Measurements from ENCODE around the gene MCC.
"Not testable (repeated sequence)": the region's sequence is repeated elsewhere in the genome, so short reads cannot be mapped to it uniquely, and the experiment has no call there.

Gene MCC

GRCh38 chr5:113427871-113428574, 60.2 kb downstream of the MCC start:
- no peak for TF ChIP-seq POLR2A (IDR thresholded peaks at IDR 0.05; ENCODE audit: low read depth, low read length)
- DNase-seq (ENCODE audit: insufficient read length, low spot score) (no peak), FAIRE-seq (no peak)

DNA sequence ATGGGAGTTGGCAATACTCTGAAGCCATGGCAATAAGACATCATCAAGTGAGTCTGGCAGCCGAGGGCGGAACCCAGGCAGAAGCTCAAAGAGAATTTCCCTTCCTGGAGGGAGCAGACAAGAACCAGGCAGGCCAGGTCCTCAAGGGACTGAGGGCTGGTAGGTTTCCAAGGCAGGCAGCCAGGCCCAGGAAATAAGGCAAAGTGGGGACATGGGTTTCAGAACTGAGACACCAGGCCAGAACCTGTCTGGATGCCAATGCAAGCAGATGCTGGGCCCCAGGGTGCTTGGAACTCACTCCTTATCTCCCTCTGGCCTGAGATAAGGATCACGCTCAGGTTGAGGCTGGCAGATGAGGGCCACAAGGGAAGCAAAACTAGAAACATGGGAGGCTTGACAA, 62.3 kb downstream of the MCC start:
- FAIRE-seq (no peak), DNase-seq (ENCODE audit: insufficient read length, low spot score) (no peak)
- TF ChIP-seq POLR2A (IDR thresholded peaks at IDR 0.05; ENCODE audit: low read depth, low read length) = no peak

GRCh38 chr5:113421693-113422092, 66.6 kb downstream of the MCC start:
- no peak for DNase-seq (ENCODE audit: insufficient read length, low spot score)
- FAIRE-seq = no peak
- TF ChIP-seq POLR2A (IDR thresholded peaks at IDR 0.05; ENCODE audit: low read depth, low read length) = no peak

DNA sequence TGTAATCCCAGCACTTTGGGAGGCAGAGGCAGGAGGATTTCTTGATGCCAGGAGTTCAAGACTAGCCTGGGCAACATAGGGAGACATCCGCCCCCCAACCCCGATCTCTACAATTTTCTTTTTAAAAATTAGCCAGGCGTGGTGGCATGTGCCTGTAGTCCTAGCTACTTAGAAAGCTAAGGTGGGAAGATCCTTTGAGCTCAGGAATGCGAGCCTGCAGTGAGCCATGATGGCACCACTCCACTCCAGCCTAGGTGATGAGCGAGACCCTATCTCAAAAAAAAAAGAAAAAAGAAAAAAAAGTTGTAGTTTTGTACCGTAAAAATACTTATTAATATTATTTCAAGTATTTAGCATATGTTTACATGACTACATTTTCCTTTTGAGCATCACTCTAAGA, 82.7 kb downstream of the MCC start:
- no peak for TF ChIP-seq POLR2A (IDR thresholded peaks at IDR 0.05; ENCODE audit: low read depth, low read length)
- DNase-seq (ENCODE audit: insufficient read length, low spot score) = no peak
- FAIRE-seq = no peak

DNA sequence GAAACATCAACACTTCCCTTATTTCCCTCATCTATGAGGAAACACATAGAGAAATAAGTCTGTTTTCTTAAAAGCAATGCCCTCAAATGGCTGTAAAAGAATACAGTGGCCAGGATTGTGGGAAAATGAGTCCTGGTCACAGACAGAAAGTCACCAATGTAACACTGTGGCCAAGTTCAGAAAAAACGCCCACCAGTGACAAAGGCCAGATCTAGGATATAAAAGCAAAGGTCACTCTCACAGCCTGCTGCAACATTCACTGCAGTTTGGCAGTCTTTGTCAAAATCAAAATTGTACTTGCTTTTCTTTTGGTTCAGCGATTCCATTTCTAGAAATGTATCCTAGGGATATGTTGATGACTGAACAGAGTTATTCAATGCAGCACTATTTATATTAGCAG, 84.0 kb downstream of the MCC start:
- no peak for TF ChIP-seq POLR2A (IDR thresholded peaks at IDR 0.05; ENCODE audit: low read depth, low read length)
- DNase-seq (ENCODE audit: insufficient read length, low spot score) = no peak
- no peak for FAIRE-seq

GRCh38 chr5:113397986-113398385, 90.3 kb downstream of the MCC start:
- not testable (repeated sequence) for FAIRE-seq; DNase-seq (ENCODE audit: insufficient read length, low spot score)

GRCh38 chr5:113397046-113397445, 91.2 kb downstream of the MCC start:
- FAIRE-seq = no peak
- TF ChIP-seq POLR2A (IDR thresholded peaks at IDR 0.05; ENCODE audit: low read depth, low read length) = no peak
- DNase-seq (ENCODE audit: insufficient read length, low spot score) = no peak

DNA sequence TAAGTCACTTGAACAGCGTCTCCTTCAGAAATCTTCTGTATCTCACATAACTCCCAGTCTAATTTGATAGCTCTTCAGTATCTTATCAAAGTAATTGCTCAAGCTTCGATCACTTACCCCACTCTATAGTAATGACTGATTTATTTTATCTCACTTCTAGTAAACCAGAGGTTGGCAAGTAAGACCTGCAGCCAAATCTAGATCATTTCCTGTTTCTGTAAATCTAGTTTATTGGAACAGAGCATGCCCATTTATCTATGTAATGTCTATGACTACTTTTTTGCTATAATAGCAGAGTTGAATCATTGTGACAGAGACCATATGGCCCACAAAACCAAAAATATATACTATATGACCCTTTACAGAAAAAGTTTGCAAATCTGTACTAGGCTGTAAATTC, 93.6 kb downstream of the MCC start:
- FAIRE-seq = no peak
- no peak for DNase-seq (ENCODE audit: insufficient read length, low spot score)
- TF ChIP-seq POLR2A (IDR thresholded peaks at IDR 0.05; ENCODE audit: low read depth, low read length) = no peak

DNA sequence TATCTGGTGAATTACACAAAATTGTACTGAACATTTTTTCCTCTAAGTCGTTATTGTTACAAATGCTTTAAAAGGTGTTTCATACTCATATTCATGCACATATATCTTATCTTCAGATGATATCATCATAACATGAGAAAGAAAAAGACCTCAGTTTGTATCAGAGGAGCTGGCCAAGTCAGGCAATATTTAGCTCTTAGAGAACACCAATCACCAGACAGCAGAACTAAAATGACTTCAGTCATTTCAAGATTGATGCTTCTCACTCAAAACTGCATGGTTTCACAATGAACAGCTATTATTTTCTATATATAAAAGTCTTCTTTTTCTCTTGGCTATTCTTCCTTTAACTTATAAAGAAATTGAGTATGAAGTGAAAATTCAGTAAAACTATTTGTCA, 98.0 kb downstream of the MCC start:
- no peak for FAIRE-seq
- no peak for DNase-seq (ENCODE audit: insufficient read length, low spot score)
- no peak for TF ChIP-seq POLR2A (IDR thresholded peaks at IDR 0.05; ENCODE audit: low read depth, low read length)

GRCh38 chr5:113389116-113389515, 99.1 kb downstream of the MCC start:
- no peak for TF ChIP-seq POLR2A (IDR thresholded peaks at IDR 0.05; ENCODE audit: low read depth, low read length)
- DNase-seq (ENCODE audit: insufficient read length, low spot score) = no peak
- no peak for FAIRE-seq

GRCh38 chr5:113387844-113388243, 100.4 kb downstream of the MCC start:
- FAIRE-seq = no peak
- no peak for TF ChIP-seq POLR2A (IDR thresholded peaks at IDR 0.05; ENCODE audit: low read depth, low read length)
- no peak for DNase-seq (ENCODE audit: insufficient read length, low spot score)

DNA sequence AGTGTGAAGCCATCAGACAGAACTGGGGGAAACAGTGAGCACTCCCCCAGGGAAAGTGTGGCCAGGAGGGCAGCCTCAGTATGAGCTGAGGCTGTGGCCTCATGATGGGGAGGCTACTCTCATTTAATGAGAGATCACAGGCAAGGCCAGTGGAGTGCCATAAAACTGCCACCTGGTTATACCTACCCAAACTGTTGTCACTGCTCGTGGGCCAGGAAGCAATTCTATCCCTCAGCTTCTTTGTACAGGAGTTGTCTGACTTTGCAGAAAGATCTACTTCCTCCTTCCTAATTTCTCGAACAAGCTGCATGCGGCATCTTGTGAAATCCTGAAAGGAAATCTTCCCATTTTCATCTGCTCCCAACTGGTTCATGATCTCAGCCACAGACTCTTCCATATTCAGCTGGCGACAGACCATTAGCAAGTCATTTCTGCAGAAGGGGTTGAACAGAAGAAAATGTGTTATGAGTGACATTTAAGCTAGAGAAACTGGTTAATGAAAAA, 103.4 kb downstream of the MCC start:
- no peak for DNase-seq (ENCODE audit: insufficient read length, low spot score)
- no peak for TF ChIP-seq POLR2A (IDR thresholded peaks at IDR 0.05; ENCODE audit: low read depth, low read length)
- FAIRE-seq = no peak

- no peak for TF ChIP-seq POLR2A (IDR thresholded peaks at IDR 0.05; ENCODE audit: low read depth, low read length)
- FAIRE-seq = no peak
- DNase-seq (ENCODE audit: insufficient read length, low spot score) = no peak
These were observed 105.5 kb downstream of the MCC start for GRCh38 chr5:113382731-113383130.

- TF ChIP-seq POLR2A (IDR thresholded peaks at IDR 0.05; ENCODE audit: low read depth, low read length) = no peak
- no peak for FAIRE-seq
These were observed 106.5 kb downstream of the MCC start for GRCh38 chr5:113381791-113382190.

GRCh38 chr5:113380807-113381326, 107.4 kb downstream of the MCC start:
- FAIRE-seq (no peak), DNase-seq (ENCODE audit: insufficient read length, low spot score) (no peak)
- no peak for TF ChIP-seq POLR2A (IDR thresholded peaks at IDR 0.05; ENCODE audit: low read depth, low read length)

More at GRCh38 chr5:113381791-113382190, 106.5 kb downstream of the MCC start:
- DNase-seq (ENCODE audit: insufficient read length, low spot score) = no peak

Data from H54 (cell line).